Measurements from ENCODE around the gene USP2.

USP2 gene

GRCh38 chr11:119316016-119316728, 65.3 kb downstream of the USP2 start:
- TF ChIP-seq ESRRG (CRISPR knock-in tag; IDR thresholded peaks at IDR 0.05) (no peak), PPARA (CRISPR knock-in tag; IDR thresholded peaks at IDR 0.05; ENCODE audit: borderline replicate concordance) (no peak), ZNF565 (CRISPR knock-in tag; conservative IDR thresholded peaks at IDR 0.05; ENCODE audit: low read depth) (no peak), BACH2 (CRISPR knock-in tag; IDR thresholded peaks at IDR 0.05; ENCODE audit: borderline replicate concordance) (no peak), ZFP3 (CRISPR knock-in tag; IDR thresholded peaks at IDR 0.05) (no peak), ZNF70 (CRISPR knock-in tag; IDR thresholded peaks at IDR 0.05) (no peak), ARNTL (CRISPR knock-in tag; IDR thresholded peaks at IDR 0.05; ENCODE audit: borderline replicate concordance, low read depth) (no peak), ISL1 (CRISPR knock-in tag; IDR thresholded peaks at IDR 0.05) (no peak), GLIS3 (CRISPR knock-in tag; IDR thresholded peaks at IDR 0.05) (no peak), ZFP30 (CRISPR knock-in tag; IDR thresholded peaks at IDR 0.05) (no peak), POU6F1 (CRISPR knock-in tag; IDR thresholded peaks at IDR 0.05; ENCODE audit: borderline replicate concordance, low read depth) (no peak), ZNF8 (CRISPR knock-in tag; IDR thresholded peaks at IDR 0.05) (no peak)
- ATAC-seq = peak; percentile 46

- TF ChIP-seq SNAI2 (CRISPR knock-in tag; IDR thresholded peaks at IDR 0.05) (no peak), TSHZ2 (CRISPR knock-in tag; IDR thresholded peaks at IDR 0.05) (no peak), GLIS3 (CRISPR knock-in tag; IDR thresholded peaks at IDR 0.05) (no peak), PPARA (CRISPR knock-in tag; IDR thresholded peaks at IDR 0.05; ENCODE audit: borderline replicate concordance) (no peak), RARB (CRISPR knock-in tag; IDR thresholded peaks at IDR 0.05) (no peak), TCF4 (CRISPR knock-in tag; IDR thresholded peaks at IDR 0.05; ENCODE audit: borderline replicate concordance) (no peak), BACH2 (CRISPR knock-in tag; IDR thresholded peaks at IDR 0.05; ENCODE audit: borderline replicate concordance) (no peak), ZFP3 (CRISPR knock-in tag; IDR thresholded peaks at IDR 0.05) (no peak), PATZ1 (CRISPR knock-in tag; IDR thresholded peaks at IDR 0.05; ENCODE audit: borderline replicate concordance) (no peak), ZNF70 (CRISPR knock-in tag; IDR thresholded peaks at IDR 0.05) (no peak), CSDC2 (CRISPR knock-in tag; IDR thresholded peaks at IDR 0.05) (no peak), OSR1 (CRISPR knock-in tag; IDR thresholded peaks at IDR 0.05) (no peak), ZNF565 (CRISPR knock-in tag; conservative IDR thresholded peaks at IDR 0.05; ENCODE audit: low read depth) (no peak)
- ATAC-seq = peak; percentile 38
These were observed 66.1 kb downstream of the USP2 start for GRCh38 chr11:119315131-119316015.

GRCh38 chr11:119314726-119315125, 66.8 kb downstream of the USP2 start:
- TF ChIP-seq ZFP3 (CRISPR knock-in tag; IDR thresholded peaks at IDR 0.05) (no peak), ZFP30 (CRISPR knock-in tag; IDR thresholded peaks at IDR 0.05) (no peak), ZNF565 (CRISPR knock-in tag; conservative IDR thresholded peaks at IDR 0.05; ENCODE audit: low read depth) (no peak), CSRNP3 (CRISPR knock-in tag; IDR thresholded peaks at IDR 0.05) (no peak), SNAI2 (CRISPR knock-in tag; IDR thresholded peaks at IDR 0.05) (no peak), ISL1 (CRISPR knock-in tag; IDR thresholded peaks at IDR 0.05) (no peak), TOX (CRISPR knock-in tag; IDR thresholded peaks at IDR 0.05; ENCODE audit: borderline replicate concordance) (no peak), ARNTL (CRISPR knock-in tag; IDR thresholded peaks at IDR 0.05; ENCODE audit: borderline replicate concordance, low read depth) (no peak), OSR1 (CRISPR knock-in tag; IDR thresholded peaks at IDR 0.05) (no peak), POU6F1 (CRISPR knock-in tag; IDR thresholded peaks at IDR 0.05; ENCODE audit: borderline replicate concordance, low read depth) (no peak)
- no peak for ATAC-seq

Measured in SK-N-SH treated with all-trans-retinoic acid at 6 μM for 48 hours (cell line).